Left kidney (tissue), 2 donors: ENCODE data around the gene KLHL1. TPM values are rescaled to one million over a fixed set of nuclear protein-coding genes. Genes with fewer than 3 reads are reported as not detected.

ENCODE experiments used
- DNase-seq: peaks from one replicate; pipeline ENCODE4 v3.0.0-alpha.2; 2013
- polyA plus RNA-seq: library from polyadenylated mRNA; unstranded; fragments of 120-200 nt; gene quantifications from one replicate; pipeline ENCODE4 v1.2.1, GENCODE V29; 2013; ENCODE audit not compliant: insufficient read length

KLHL1 gene
- polyA plus RNA-seq, 1 donor = 0.55 TPM

DNA sequence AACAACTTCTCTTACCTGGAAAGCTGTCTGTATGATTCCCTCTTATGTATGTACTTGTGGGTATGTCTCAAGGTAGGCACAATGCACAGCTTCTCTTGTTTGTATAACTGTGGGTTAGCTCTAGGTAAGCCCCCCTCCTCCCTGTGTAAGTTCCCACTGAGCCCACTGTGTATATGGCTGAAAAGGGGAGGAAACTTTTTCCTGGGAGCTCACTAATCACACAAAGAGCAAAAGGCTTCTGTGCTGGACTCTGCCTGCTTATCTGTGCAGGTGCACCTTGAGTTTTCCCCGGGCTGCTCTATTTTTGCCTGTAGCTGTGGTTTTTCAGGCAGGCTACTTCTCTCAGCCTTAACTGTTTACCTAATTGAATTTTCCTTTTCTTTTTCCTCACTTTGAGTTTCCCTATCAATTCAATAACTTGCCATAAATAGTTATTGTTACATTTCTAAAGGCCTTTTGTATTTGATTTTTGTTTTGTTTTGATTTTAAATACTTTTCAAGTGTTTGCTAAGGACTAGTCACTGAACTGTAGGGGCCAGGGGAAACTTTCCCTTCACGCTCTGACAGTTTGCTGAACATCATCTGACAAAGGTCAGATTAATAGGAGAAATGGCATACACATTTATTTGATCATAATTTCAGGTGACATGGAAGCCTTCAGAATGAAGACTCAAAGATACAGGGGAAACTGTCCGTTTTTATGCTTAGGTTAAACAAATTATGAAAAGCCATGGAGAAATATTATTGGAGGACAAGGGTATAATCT is 424.1 kb downstream of the KLHL1 start:
- no peak for DNase-seq

GRCh38 chr13:69681722-69682121 is 426.5 kb downstream of the KLHL1 start:
- no peak for DNase-seq

GRCh38 chr13:69677343-69677742 is 430.9 kb downstream of the KLHL1 start:
- DNase-seq = no peak

DNA sequence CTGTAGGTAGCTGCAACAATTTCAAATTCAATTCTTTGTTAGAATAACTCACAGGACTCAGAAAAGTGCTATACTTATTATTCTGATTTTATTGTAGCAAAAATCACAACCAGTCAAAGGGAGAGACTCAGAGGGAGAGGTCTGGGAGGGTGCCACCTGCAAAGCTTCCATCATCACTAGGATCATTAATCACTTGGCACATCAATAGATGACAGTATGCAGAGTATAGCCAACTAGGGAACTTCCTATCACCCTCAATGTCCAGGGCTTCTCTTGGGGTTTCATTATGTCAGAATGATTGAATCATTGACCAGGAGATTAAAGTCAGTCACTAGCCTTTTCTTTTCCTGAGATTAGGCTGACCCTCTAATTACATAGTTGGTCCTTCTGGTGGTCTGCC is 432.0 kb downstream of the KLHL1 start:
- no peak for DNase-seq

DNA sequence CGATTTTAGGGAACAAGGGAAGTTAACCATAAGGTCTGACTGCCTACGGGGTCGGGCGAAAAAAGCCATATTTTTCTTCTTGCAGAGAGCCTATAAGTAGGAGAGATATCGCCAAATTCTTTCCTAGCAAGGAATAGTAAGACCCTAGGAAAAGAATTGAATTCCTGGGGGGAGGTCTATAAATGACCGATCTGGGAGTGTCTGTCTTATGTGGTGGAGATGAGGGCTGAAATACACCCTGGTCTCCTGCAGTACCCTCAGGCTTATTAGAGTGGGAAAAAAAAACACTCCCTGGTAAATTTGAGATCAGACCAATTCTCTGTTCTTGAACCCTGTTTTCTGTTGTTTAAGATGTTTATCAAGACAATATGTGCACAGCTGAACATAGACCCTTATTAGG is 448.1 kb downstream of the KLHL1 start:
- no peak for DNase-seq

DNA sequence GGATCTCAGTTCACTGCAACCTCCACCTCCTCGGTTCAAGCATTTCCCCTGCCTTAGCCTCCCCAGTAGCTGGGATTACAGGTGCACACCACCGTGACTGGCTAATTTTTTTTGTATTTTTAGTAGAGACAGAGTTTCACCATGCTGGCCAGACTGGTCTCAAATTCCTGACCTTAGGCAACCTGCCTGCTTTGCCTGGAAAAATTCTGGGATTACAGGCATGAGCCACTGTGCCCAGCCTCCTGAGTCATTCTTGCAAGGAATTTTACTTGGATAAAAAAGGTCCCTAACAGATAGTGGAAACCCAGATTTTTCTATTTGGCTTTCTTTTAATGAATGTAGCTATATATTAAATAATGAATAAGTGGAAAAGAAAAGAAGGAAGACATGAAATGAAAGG is 450.6 kb downstream of the KLHL1 start:
- no peak for DNase-seq

DNA sequence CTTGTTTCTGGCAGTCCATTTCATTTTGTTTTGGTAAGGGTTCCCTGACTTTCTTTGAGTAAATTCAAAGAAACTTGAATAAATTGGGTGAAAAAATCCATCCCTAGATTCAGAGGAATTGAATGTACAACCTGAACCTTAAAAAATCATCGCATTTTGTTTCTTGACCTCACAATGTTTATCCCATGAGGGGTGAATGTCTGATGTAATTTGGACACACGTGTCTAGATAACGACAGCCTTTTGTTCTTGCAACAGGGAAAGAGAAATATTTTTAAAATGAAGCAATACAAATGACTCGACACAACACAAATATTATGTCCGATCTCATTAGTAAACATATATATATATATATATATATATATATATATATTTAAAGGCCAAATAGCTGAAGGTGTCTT is 453.9 kb downstream of the KLHL1 start:
- no peak for DNase-seq

Other genes with a start within 250 kb of the KLHL1 start
- gene ATXN8OS, start 626 bp downstream of the KLHL1 start, polyA plus RNA-seq = 0.33 TPM